Neural cell (in vitro differentiated cells): ENCODE measurements around the gene DGKQ. TPM values are rescaled to one million over a fixed set of nuclear protein-coding genes. Genes with fewer than 3 reads are reported as not detected.

Experiments used
- H2AFZ ChIP-seq: fragments of 200-600, 300-800 bp; sonication (generic), shearing (Covaris generic); 2 replicates; pipeline ENCODE4 v1.6.0; 2014; ENCODE audit warnings: low read depth, mild to moderate bottlenecking, antibody characterized with exemption, low read length, moderate library complexity
- H3F3A ChIP-seq: fragments of 200-600 bp; shearing (Covaris generic); 2 replicates; pipeline ENCODE4 v1.6.1; 2016; ENCODE audit warnings: mild to moderate bottlenecking, moderate library complexity, mixed read lengths, antibody characterized with exemption, low read length; ENCODE audit not compliant: insufficient read depth, poor library complexity, severe bottlenecking
- H3K27ac ChIP-seq: fragments of 200-600, 300-800 bp; sonication (generic), shearing (Covaris generic); 2 replicates; pipeline ENCODE4 v1.5.1; 2014; ENCODE audit warnings: mild to moderate bottlenecking, low read length, moderate library complexity
- H3K27me3 ChIP-seq: fragments of 300-800, 200-600 bp; sonication (generic), shearing (Covaris generic); 2 replicates; pipeline ENCODE4 v1.6.0; 2014; ENCODE audit warnings: mild to moderate bottlenecking, low read depth, low read length, moderate library complexity; ENCODE audit not compliant: insufficient read depth
- H3K36me3 ChIP-seq: fragments of 300-800, 200-600 bp; sonication (generic), shearing (Covaris generic); 2 replicates; pipeline ENCODE4 v1.5.1; 2014; ENCODE audit warnings: mild to moderate bottlenecking, antibody characterized with exemption, low read length, moderate library complexity; ENCODE audit not compliant: insufficient read depth
- H3K4me2 ChIP-seq: fragments of 300-800, 200-600 bp; sonication (generic), shearing (Covaris generic); 2 replicates; pipeline ENCODE4 v1.6.0; 2014; ENCODE audit warnings: mild to moderate bottlenecking, low read length
- H3K4me3 ChIP-seq: fragments of 300-800, 200-600 bp; sonication (generic), shearing (Covaris generic); 2 replicates; pipeline ENCODE4 v1.5.1; 2014; ENCODE audit warnings: mild to moderate bottlenecking, low read length, moderate library complexity
- H3K79me2 ChIP-seq: fragments of 200-600 bp; shearing (Covaris generic); replicated peaks from 2 replicates; pipeline ENCODE4 v1.6.0; 2014; ENCODE audit warnings: mild to moderate bottlenecking, low read length, moderate library complexity; ENCODE audit not compliant: insufficient read depth
- H3K9ac ChIP-seq: fragments of 300-800, 200-600 bp; sonication (generic), shearing (Covaris generic); 2 replicates; pipeline ENCODE4 v1.6.1; 2016; ENCODE audit warnings: mild to moderate bottlenecking, low read length, mixed read lengths
- H3K9me2 ChIP-seq: fragments of 200-600 bp; shearing (Covaris generic); 2 replicates; pipeline ENCODE4 v1.6.1; 2016; ENCODE audit warnings: mild to moderate bottlenecking, low read length, mixed read lengths; ENCODE audit not compliant: insufficient read depth
- H3K9me3 ChIP-seq: fragments of 200-600, 300-800 bp; sonication (generic), shearing (Covaris generic); 2 replicates; pipeline ENCODE4 v1.6.1; 2016; ENCODE audit warnings: mild to moderate bottlenecking, mixed run types, low read length, moderate library complexity, mixed read lengths
- H4K20me1 ChIP-seq: fragments of 200-600 bp; shearing (Covaris generic); 2 replicates; pipeline ENCODE4 v1.6.1; 2016; ENCODE audit warnings: mild to moderate bottlenecking, mixed run types; ENCODE audit not compliant: insufficient read depth
- EP300 ChIP-seq: fragments of 450-650 bp; conservative IDR thresholded peaks from 2 replicates; pipeline ENCODE4 v1.6.1; 2014; ENCODE audit warnings: antibody characterized with exemption, mild to moderate bottlenecking, moderate library complexity; ENCODE audit not compliant: poor library complexity, severe bottlenecking
- EZH2 ChIP-seq: fragments of 200-600, 300-800 bp; shearing (Covaris generic), sonication (generic); IDR thresholded peaks from 2 replicates; pipeline ENCODE4 v1.6.1; 2014; ENCODE audit warnings: antibody characterized with exemption, low read length, borderline replicate concordance, mild to moderate bottlenecking; ENCODE audit not compliant: insufficient read depth, poor library complexity, severe bottlenecking
- MXI1 ChIP-seq: fragments of 450-650 bp; conservative IDR thresholded peaks from 2 replicates; pipeline ENCODE4 v1.6.1; 2014; ENCODE audit warnings: antibody characterized with exemption, mild to moderate bottlenecking; ENCODE audit not compliant: poor library complexity, severe bottlenecking
- POLR2AphosphoS5 ChIP-seq: IDR thresholded peaks from 2 replicates; pipeline ENCODE4 v1.6.1; 2012
- RAD21 ChIP-seq: fragments of 450-650 bp; conservative IDR thresholded peaks from 2 replicates; pipeline ENCODE4 v1.6.1; 2014; ENCODE audit warnings: antibody characterized with exemption, mild to moderate bottlenecking, moderate library complexity
- REST ChIP-seq: IDR thresholded peaks from 2 replicates; pipeline ENCODE4 v1.6.1; 2012; ENCODE audit warnings: borderline replicate concordance
- SMC3 ChIP-seq: fragments of 450-650 bp; conservative IDR thresholded peaks from 2 replicates; pipeline ENCODE4 v1.6.1; 2014; ENCODE audit warnings: antibody characterized with exemption, mild to moderate bottlenecking, moderate library complexity; ENCODE audit not compliant: poor library complexity
- TAF1 ChIP-seq: IDR thresholded peaks from 2 replicates; pipeline ENCODE4 v1.6.1; 2012; ENCODE audit warnings: low read depth
- polyA plus RNA-seq: library from polyadenylated mRNA; depleted of rRNA; stranded (reverse); fragments of >200 nt; gene quantifications from 2 replicates; pipeline ENCODE4 v1.2.3, GENCODE V29; 2014
- TF ChIP-seq, protein P1 (sequence below): fragments of 450-650 bp; IDR thresholded peaks from 2 replicates; pipeline ENCODE4 v1.5.1; 2014; ENCODE audit warnings: antibody characterized with exemption, mild to moderate bottlenecking, moderate library complexity; ENCODE audit not compliant: poor library complexity, severe bottlenecking

Gene DGKQ
- polyA plus RNA-seq, 1 donor from 2014 or later: 32.4 TPM

- H3K9me2 ChIP-seq: no peaks in the 10 kb centered on the region
- H3K4me2 ChIP-seq: peak overlapping the region; percentile 52
- peak overlapping the region; percentile 80 for H3K27ac ChIP-seq
- peaks cover 31% of the 10 kb centered on the region for H3K79me2 ChIP-seq
- H3K36me3 ChIP-seq: no peaks in the 10 kb centered on the region
- H3F3A ChIP-seq: no peaks in the 10 kb centered on the region
- H2AFZ ChIP-seq: peak overlapping the region; percentile 65
- H3K9me3 ChIP-seq: no peaks in the 10 kb centered on the region
- H3K9ac ChIP-seq: peak overlapping the region; percentile 96
- no peak for TF ChIP-seq TAF1
- no peaks in the 10 kb centered on the region for H3K27me3 ChIP-seq
- peak overlapping the region; percentile 79 for H3K4me3 ChIP-seq
- H4K20me1 ChIP-seq: no peaks in the 10 kb centered on the region
These were observed 42.0 kb downstream of the DGKQ start for GRCh38 chr4:931194-931959.

- Histone ChIP-seq H3K27ac (no peak overlapping the region), H3K36me3 (no peaks in the 10 kb centered on the region), H3K9ac (peak overlapping the region; percentile 96), H4K20me1 (no peaks in the 10 kb centered on the region), H3K9me3 (no peaks in the 10 kb centered on the region), H2AFZ (no peak overlapping the region), H3K4me3 (peak overlapping the region; percentile 79), H3K27me3 (no peaks in the 10 kb centered on the region), H3F3A (no peaks in the 10 kb centered on the region), H3K4me2 (peak overlapping the region; percentile 52), H3K79me2 (peaks cover 36% of the 10 kb centered on the region), H3K9me2 (no peaks in the 10 kb centered on the region)
- TF ChIP-seq SMC3 (no peak), POLR2AphosphoS5 (no peak), MXI1 (no peak), TAF1 (no peak), EP300 (no peak), REST (no peak), RAD21 (no peak), EZH2 (no peak)
- TF ChIP-seq, protein P1, sequence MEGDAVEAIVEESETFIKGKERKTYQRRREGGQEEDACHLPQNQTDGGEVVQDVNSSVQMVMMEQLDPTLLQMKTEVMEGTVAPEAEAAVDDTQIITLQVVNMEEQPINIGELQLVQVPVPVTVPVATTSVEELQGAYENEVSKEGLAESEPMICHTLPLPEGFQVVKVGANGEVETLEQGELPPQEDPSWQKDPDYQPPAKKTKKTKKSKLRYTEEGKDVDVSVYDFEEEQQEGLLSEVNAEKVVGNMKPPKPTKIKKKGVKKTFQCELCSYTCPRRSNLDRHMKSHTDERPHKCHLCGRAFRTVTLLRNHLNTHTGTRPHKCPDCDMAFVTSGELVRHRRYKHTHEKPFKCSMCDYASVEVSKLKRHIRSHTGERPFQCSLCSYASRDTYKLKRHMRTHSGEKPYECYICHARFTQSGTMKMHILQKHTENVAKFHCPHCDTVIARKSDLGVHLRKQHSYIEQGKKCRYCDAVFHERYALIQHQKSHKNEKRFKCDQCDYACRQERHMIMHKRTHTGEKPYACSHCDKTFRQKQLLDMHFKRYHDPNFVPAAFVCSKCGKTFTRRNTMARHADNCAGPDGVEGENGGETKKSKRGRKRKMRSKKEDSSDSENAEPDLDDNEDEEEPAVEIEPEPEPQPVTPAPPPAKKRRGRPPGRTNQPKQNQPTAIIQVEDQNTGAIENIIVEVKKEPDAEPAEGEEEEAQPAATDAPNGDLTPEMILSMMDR: no peak
These were observed 42.6 kb downstream of the DGKQ start for GRCh38 chr4:930827-931193.
